Left ventricle myocardium inferior (tissue), 1 donor: ENCODE results near the gene SKAP2. TPM values are rescaled to one million over a fixed set of nuclear protein-coding genes. Genes with fewer than 3 reads are reported as not detected.

ENCODE experiments used
- DNase-seq: peaks from one replicate; pipeline ENCODE4 v3.0.0-alpha.2; 2020
- H3K27ac ChIP-seq: fragments of 200-600 bp; replicated peaks from 2 replicates; pipeline ENCODE4 v1.8.0; 2021
- H3K27me3 ChIP-seq: fragments of 200-600 bp; 2 replicates; pipeline ENCODE4 v1.8.0; 2021; ENCODE audit warnings: low read depth
- H3K36me3 ChIP-seq: fragments of 200-600 bp; 2 replicates; pipeline ENCODE4 v1.8.0; 2021
- H3K4me1 ChIP-seq: fragments of 200-600 bp; 2 replicates; pipeline ENCODE4 v1.8.0; 2021
- H3K4me3 ChIP-seq: fragments of 200-600 bp; 2 replicates; pipeline ENCODE4 v1.8.0; 2021; ENCODE audit warnings: mild to moderate bottlenecking, moderate library complexity
- H3K9me3 ChIP-seq: fragments of 200-600 bp; replicated peaks from 2 replicates; pipeline ENCODE4 v1.8.0; 2021
- intact Hi-C: fragments of 100-400 bp; cut with micrococcal nuclease; formaldehyde crosslinking; loops from one replicate; pipeline ENCODE4 v1.11.0; 2022
- total RNA-seq: library from RNA; stranded (reverse); fragmentation: NEBNext Ultra II Directional; extraction: Animal tissue kit (Norgen Biotek cat#: 25700); gene quantifications from one replicate; pipeline ENCODE4 v1.2.1, GENCODE V29; 2021
- TF ChIP-seq, protein P1 (sequence below): fragments of 200-600 bp; IDR thresholded peaks from 2 replicates; pipeline ENCODE4 v1.8.0; 2021; ENCODE audit warnings: antibody characterized with exemption, mild to moderate bottlenecking, borderline replicate concordance
- donor health status: DM: no; HTN: yes; CAD: no; lungs with severe emphysema.

SKAP2 gene
- total RNA-seq, 1 donor from 2014 or later = 5.2 TPM

DNA sequence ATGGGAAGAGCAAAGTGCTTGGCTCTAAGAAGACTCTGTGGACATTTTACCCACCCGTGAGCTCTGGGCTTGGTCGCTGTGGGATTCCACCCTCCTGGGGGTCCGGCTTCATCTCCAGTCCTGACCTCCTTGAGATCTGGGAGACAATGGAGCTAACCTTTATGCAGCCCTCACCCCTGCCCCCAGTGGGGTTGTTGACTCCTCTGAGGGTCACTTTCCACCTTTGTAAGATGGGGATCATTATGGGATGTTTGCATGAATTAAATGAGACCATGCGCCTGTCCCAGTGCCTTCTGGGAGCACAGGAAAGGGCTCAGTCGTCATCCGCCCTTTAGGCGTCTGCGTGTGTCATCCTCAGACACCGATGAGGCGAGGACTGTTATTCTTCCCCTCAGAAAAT lies 237.2 kb downstream of the SKAP2 start:
- Histone ChIP-seq H3K9me3 (no peaks in the 10 kb centered on the region), H3K27ac (no peak overlapping the region), H3K27me3 (peaks cover 35% of the 10 kb centered on the region), H3K36me3 (no peaks in the 10 kb centered on the region), H3K4me1 (peaks cover 6% of the 10 kb centered on the region), H3K4me3 (no peak overlapping the region)
- DNase-seq = no peak
- TF ChIP-seq, protein P1, sequence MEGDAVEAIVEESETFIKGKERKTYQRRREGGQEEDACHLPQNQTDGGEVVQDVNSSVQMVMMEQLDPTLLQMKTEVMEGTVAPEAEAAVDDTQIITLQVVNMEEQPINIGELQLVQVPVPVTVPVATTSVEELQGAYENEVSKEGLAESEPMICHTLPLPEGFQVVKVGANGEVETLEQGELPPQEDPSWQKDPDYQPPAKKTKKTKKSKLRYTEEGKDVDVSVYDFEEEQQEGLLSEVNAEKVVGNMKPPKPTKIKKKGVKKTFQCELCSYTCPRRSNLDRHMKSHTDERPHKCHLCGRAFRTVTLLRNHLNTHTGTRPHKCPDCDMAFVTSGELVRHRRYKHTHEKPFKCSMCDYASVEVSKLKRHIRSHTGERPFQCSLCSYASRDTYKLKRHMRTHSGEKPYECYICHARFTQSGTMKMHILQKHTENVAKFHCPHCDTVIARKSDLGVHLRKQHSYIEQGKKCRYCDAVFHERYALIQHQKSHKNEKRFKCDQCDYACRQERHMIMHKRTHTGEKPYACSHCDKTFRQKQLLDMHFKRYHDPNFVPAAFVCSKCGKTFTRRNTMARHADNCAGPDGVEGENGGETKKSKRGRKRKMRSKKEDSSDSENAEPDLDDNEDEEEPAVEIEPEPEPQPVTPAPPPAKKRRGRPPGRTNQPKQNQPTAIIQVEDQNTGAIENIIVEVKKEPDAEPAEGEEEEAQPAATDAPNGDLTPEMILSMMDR = no peak
- intact Hi-C loops = no loop called here

DNA sequence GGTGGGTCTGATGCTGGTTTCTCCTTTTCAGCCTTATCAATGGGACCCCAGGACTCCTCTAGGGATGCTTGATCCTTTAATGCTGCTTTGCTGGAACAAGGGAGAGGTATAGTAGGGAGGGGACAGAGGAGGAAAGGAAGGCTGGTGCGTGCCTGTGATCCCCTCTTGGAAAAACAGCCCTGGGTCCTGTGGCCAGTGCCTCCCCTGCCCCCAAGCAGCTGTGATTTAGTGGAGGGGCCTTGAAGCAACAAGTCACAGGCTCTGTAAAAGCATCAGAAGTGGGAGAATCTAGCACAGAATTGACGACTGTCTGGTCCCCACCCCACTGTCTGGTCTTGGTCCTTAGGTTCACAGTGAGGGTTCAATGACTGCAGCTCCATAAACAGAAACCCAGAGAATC lies 237.7 kb downstream of the SKAP2 start:
- H3K9me3 ChIP-seq = no peaks in the 10 kb centered on the region
- TF ChIP-seq, protein P1 = no peak
- peaks cover 6% of the 10 kb centered on the region for H3K4me1 ChIP-seq
- intact Hi-C loops = no loop called here
- no peaks in the 10 kb centered on the region for H3K36me3 ChIP-seq
- H3K27ac ChIP-seq = no peak overlapping the region
- peaks cover 35% of the 10 kb centered on the region for H3K27me3 ChIP-seq
- H3K4me3 ChIP-seq = no peak overlapping the region
- no peak for DNase-seq

DNA sequence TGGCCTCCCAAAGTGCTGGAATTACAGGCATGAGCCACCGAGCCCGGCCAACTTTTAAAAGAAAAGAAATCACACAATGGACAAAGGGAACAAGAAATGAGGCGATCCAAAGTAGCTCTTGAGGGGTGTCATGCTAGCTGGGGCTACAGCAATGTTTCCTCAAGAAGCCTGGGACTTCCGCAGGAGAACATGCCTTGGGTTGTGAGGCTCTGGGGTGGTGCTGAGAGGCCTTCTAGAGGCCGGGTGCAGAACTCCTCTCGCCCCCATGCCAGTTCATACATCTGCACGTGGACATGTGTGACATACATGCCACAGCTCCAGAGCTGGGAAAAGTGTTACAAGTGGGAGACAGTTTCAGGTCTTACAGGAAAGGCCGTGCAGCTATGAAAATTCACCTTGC lies 238.2 kb downstream of the SKAP2 start:
- TF ChIP-seq, protein P1 = no peak
- intact Hi-C loops = no loop called here
- Histone ChIP-seq H3K27me3 (peaks cover 35% of the 10 kb centered on the region), H3K9me3 (no peaks in the 10 kb centered on the region), H3K4me1 (peaks cover 6% of the 10 kb centered on the region), H3K4me3 (no peak overlapping the region), H3K27ac (no peak overlapping the region), H3K36me3 (no peaks in the 10 kb centered on the region)
- DNase-seq = no peak

DNA sequence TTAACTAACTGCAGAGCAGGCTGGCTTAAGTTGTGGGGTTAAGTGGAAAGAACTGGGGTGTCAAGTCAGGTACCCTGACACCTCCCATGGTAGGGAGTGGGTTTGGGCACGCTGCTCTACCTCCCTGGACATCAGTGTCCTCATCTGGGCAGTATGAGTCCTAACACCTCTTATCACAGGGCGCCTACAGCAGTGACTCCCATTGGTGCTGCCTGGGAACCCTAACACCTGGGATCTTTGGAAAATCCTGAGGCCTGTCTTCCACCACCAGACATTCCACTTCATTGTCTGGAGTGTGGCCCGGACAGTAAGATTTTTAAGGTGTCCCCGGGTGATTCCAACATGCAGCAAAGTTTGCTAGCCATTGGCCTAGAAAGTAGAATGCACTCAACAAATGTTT lies 239.1 kb downstream of the SKAP2 start:
- TF ChIP-seq, protein P1 = no peak
- DNase-seq = no peak
- Histone ChIP-seq H3K27me3 (peaks cover 37% of the 10 kb centered on the region), H3K4me1 (peaks cover 6% of the 10 kb centered on the region), H3K27ac (no peak overlapping the region), H3K36me3 (no peaks in the 10 kb centered on the region), H3K4me3 (no peak overlapping the region), H3K9me3 (no peaks in the 10 kb centered on the region)
- intact Hi-C loops = no loop called here

DNA sequence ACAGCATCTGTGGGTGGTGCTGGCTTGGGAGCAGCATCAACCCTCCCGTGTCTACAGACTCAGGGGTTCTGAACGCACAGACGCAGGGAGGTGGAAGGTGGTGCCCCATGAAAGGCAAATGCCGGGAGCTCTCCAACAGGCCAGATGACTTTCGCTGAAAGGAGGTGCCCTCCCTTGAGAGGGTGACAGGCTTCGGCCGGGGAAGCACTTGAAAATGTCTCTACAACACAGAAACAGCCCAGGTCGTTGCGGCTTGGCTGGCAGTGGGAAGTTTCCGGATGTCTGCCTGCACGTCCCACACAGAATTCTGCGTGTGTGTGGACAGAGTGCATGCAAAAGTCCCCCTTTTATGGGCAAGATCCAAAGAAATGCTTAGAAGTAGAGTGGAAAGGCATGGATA lies 239.6 kb downstream of the SKAP2 start:
- TF ChIP-seq, protein P1 = no peak
- Histone ChIP-seq H3K9me3 (no peaks in the 10 kb centered on the region), H3K27me3 (peaks cover 40% of the 10 kb centered on the region), H3K4me3 (no peak overlapping the region), H3K4me1 (peaks cover 6% of the 10 kb centered on the region), H3K27ac (no peak overlapping the region), H3K36me3 (no peaks in the 10 kb centered on the region)
- intact Hi-C loops = no loop called here
- DNase-seq = no peak

DNA sequence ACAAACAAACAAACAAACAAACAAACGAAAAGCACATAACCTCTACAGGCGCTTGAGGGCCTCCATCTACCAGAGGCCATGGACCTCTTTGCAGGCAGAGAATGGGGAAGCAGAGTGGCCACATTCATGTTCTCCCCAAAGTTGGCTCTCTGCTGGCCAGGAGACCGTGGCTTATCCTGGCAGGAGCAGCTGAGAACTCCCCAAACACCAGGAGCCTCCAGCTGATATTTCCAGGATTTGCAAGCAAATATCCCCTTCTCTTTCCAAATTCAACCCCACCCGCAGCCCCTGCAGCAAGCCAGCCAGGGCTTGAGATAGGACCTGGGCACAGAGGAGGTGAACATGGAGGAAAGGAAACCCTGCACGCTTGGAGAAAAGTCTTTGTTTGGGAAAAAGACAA lies 240.0 kb downstream of the SKAP2 start:
- intact Hi-C loops = no loop called here
- Histone ChIP-seq H3K9me3 (no peaks in the 10 kb centered on the region), H3K36me3 (no peaks in the 10 kb centered on the region), H3K4me3 (no peak overlapping the region), H3K27me3 (peaks cover 40% of the 10 kb centered on the region), H3K27ac (no peak overlapping the region), H3K4me1 (peaks cover 6% of the 10 kb centered on the region)
- DNase-seq = no peak
- TF ChIP-seq, protein P1 = no peak
